ENCODE measurements around the gene CTSW. TPM values are rescaled to one million over a fixed set of nuclear protein-coding genes. Genes with fewer than 3 reads are reported as not detected.

The CTSW gene
- total RNA-seq, 1 experiment from 2014 or later: not detected

GRCh38 chr11:65850217-65851082, 29.2 kb upstream of the CTSW start:
- ChIA-PET CTCF (interaction anchor here (0.7 to 2.9 kb wide), 5 partner anchors 9 to 138 kb away, joined by 3 to 16 read pairs (median 4); partner anchors contain the start of genes CCDC85B, KAT5 and MUS81), POLR2A (interaction anchor here (0.6 to 1.8 kb wide), 2 partner anchors 8 to 35 kb away, joined by 3 to 6 read pairs; partner anchors contain the start of gene CFL1)
- peaks cover 18% of the 10 kb centered on the region for H3K4me1 ChIP-seq
- TF ChIP-seq CTCF (IDR thresholded peaks at IDR 0.05; ENCODE audit: insufficient read depth in 1 of 2, low read depth in 1 of 2, low read length in 1 of 2, severe bottlenecking in 1 of 2, unreplicated experiment in 1 of 2): no peak
- Mint-ChIP-seq H3K4me1 (ENCODE audit: low read depth, unreplicated experiment) (peaks cover 27% of the 10 kb centered on the region), H3K9me3 (ENCODE audit: unreplicated experiment) (no peaks in the 10 kb centered on the region), H3K27ac (ENCODE audit: unreplicated experiment) (no peak overlapping the region), H3K36me3 (ENCODE audit: insufficient read depth, unreplicated experiment) (peaks cover 68% of the 10 kb centered on the region), H3K4me3 (ENCODE audit: unreplicated experiment) (no peak overlapping the region), H3K27me3 (ENCODE audit: insufficient read depth, unreplicated experiment) (no peaks in the 10 kb centered on the region)
- 0 out of 2 replicates have a peak, but pooled peaks cover 3% of the 10 kb centered on the region for H3K9me3 ChIP-seq
- no peak overlapping the region for H3K4me3 ChIP-seq (ENCODE audit: low read depth, low read length)
- BruUV-seq (replicated peaks): no TSS peak
- H3K27me3 ChIP-seq (replicated peaks; ENCODE audit: control insufficient read depth, insufficient read depth, low read length): no peaks in the 10 kb centered on the region
- intact Hi-C loops (cut with micrococcal nuclease; ENCODE audit: unreplicated experiment): no loop called here
- H3K36me3 ChIP-seq (ENCODE audit: control insufficient read depth, insufficient read depth, low read length): peaks cover 8% of the 10 kb centered on the region; the same call in 1 of the 2 replicates
- DNase-seq: peak in 1 of 2 experiments; percentile 50

- no peak overlapping the region for H3K4me3 ChIP-seq (ENCODE audit: low read depth, low read length)
- ChIA-PET POLR2A (interaction anchor here (0.5 to 0.6 kb wide), 2 partner anchors 117 to 151 kb away, joined by 3 to 5 read pairs; partner anchors contain the start of genes BANF1 and EIF1AD), CTCF (interaction anchor here (0.6 to 2.9 kb wide), 4 partner anchors 9 to 165 kb away, joined by 3 to 8 read pairs (median 7); partner anchors contain the start of genes CCDC85B, FIBP and MUS81)
- Mint-ChIP-seq H3K27ac (ENCODE audit: unreplicated experiment) (peak overlapping the region; percentile 65), H3K4me3 (ENCODE audit: unreplicated experiment) (no peak overlapping the region), H3K4me1 (ENCODE audit: low read depth, unreplicated experiment) (peaks cover 31% of the 10 kb centered on the region), H3K36me3 (ENCODE audit: insufficient read depth, unreplicated experiment) (peaks cover 70% of the 10 kb centered on the region), H3K27me3 (ENCODE audit: insufficient read depth, unreplicated experiment) (no peaks in the 10 kb centered on the region), H3K9me3 (ENCODE audit: unreplicated experiment) (no peaks in the 10 kb centered on the region)
- H3K9me3 ChIP-seq: 0 out of 2 replicates have a peak, but pooled peaks cover 3% of the 10 kb centered on the region
- H3K27me3 ChIP-seq (replicated peaks; ENCODE audit: control insufficient read depth, insufficient read depth, low read length): no peaks in the 10 kb centered on the region
- no TSS peak for BruUV-seq (replicated peaks)
- peak; percentile 50 to 56 for TF ChIP-seq CTCF (IDR thresholded peaks at IDR 0.05; ENCODE audit: insufficient read depth in 1 of 2, low read depth in 1 of 2, low read length in 1 of 2, severe bottlenecking in 1 of 2, unreplicated experiment in 1 of 2)
- peaks cover 20% of the 10 kb centered on the region for H3K4me1 ChIP-seq
- H3K36me3 ChIP-seq (ENCODE audit: control insufficient read depth, insufficient read depth, low read length): peaks cover 12% of the 10 kb centered on the region; the same call in 1 of the 2 replicates
- peak in 1 of 2 experiments; percentile 56 for DNase-seq
- intact Hi-C loops (cut with micrococcal nuclease; ENCODE audit: unreplicated experiment): no loop called here
These were observed 28.5 kb upstream of the CTSW start for GRCh38 chr11:65851083-65851579.

All from Caco-2 (cell line).